ENCODE data around the gene MAIP1.

GRCh38 chr2:200000444-200001163 lies 45.2 kb downstream of the MAIP1 start:
- TF ChIP-seq CTCF (IDR thresholded peaks at IDR 0.05; ENCODE audit: low read length): no peak
- TF ChIP-seq EZH2 (optimal IDR thresholded peaks at IDR 0.05; ENCODE audit: low read depth, low read length): no peak
- no peak for TF ChIP-seq EZH2phosphoT487 (IDR thresholded peaks at IDR 0.05; ENCODE audit: low read length)

All from MM.1S (cell line).